Activated T-cell treated with anti-CD3 and anti-CD28 coated beads, Interleukin-2, amount 50 U/mL, for 1 hour (primary cell): ENCODE measurements around the gene FGF12.
"Not testable (repeated sequence)": the region's sequence is repeated elsewhere in the genome, so short reads cannot be mapped to it uniquely, and the experiment has no call there.

Experiments used
- DNase-seq: peaks from one replicate; pipeline ENCODE4 v3.0.0-alpha.2; 2020

Gene FGF12

GRCh38 chr3:192727032-192727847 lies at the start of gene FGF12:
FGF12 (minus strand) TSS chr3:192727541.
- no peak for DNase-seq

- DNase-seq, result not testable (repeated sequence)
Measured at GRCh38 chr3:192774341-192774740, 47.0 kb upstream of the FGF12 start.

GRCh38 chr3:192772240-192772894 lies 45.0 kb upstream of the FGF12 start:
- no peak for DNase-seq

- DNase-seq, result no peak
Measured at GRCh38 chr3:192758654-192759053, 31.3 kb upstream of the FGF12 start.

GRCh38 chr3:192751148-192751547 lies 23.8 kb upstream of the FGF12 start:
- DNase-seq, result no peak

- DNase-seq, result no peak
Measured at GRCh38 chr3:192750201-192750600, 22.9 kb upstream of the FGF12 start.

- no peak for DNase-seq
Measured at GRCh38 chr3:192747746-192748145, 20.4 kb upstream of the FGF12 start.

GRCh38 chr3:192747145-192747544 lies 19.8 kb upstream of the FGF12 start:
- no peak for DNase-seq

- no peak for DNase-seq
Measured at GRCh38 chr3:192745150-192745549, 17.8 kb upstream of the FGF12 start.

GRCh38 chr3:192744604-192745003 lies 17.3 kb upstream of the FGF12 start:
- DNase-seq, result not testable (repeated sequence)

GRCh38 chr3:192737506-192737905 lies 10.2 kb upstream of the FGF12 start:
- no peak for DNase-seq

GRCh38 chr3:192731233-192731632 lies 3.9 kb upstream of the FGF12 start:
- no peak for DNase-seq

- no peak for DNase-seq
Measured at GRCh38 chr3:192726385-192726784, 956 bp downstream of the FGF12 start.

- DNase-seq, result no peak
Measured at GRCh38 chr3:192719964-192720363, 7.4 kb downstream of the FGF12 start.

- DNase-seq, result no peak
Measured at GRCh38 chr3:192718156-192718555, 9.2 kb downstream of the FGF12 start.

- no peak for DNase-seq
Measured at GRCh38 chr3:192715126-192715525, 12.2 kb downstream of the FGF12 start.

- DNase-seq, result not testable (repeated sequence)
Measured at GRCh38 chr3:192711126-192711525, 16.2 kb downstream of the FGF12 start.

GRCh38 chr3:192710366-192710765 lies 17.0 kb downstream of the FGF12 start:
- DNase-seq, result no peak

- DNase-seq, result no peak
Measured at GRCh38 chr3:192706272-192706671, 21.1 kb downstream of the FGF12 start.

- no peak for DNase-seq
Measured at GRCh38 chr3:192700885-192701284, 26.5 kb downstream of the FGF12 start.

- no peak for DNase-seq
Measured at GRCh38 chr3:192696943-192697587, 30.3 kb downstream of the FGF12 start.

GRCh38 chr3:192687488-192688152 lies 39.7 kb downstream of the FGF12 start:
- DNase-seq, result no peak

- DNase-seq, result no peak
Measured at GRCh38 chr3:192685801-192686200, 41.5 kb downstream of the FGF12 start.
